Lung (tissue), 12 donors: ENCODE measurements around the gene GNL2. TPM values are rescaled to one million over a fixed set of nuclear protein-coding genes. Genes with fewer than 3 reads are reported as not detected.

Experiments
- ATAC-seq: fragments of 200-7000 bp; cut with Tn5 transposase; one replicate; pipeline ENCODE4 v1.9.1; 2020; ENCODE audit warnings: moderate number of reproducible peaks; ENCODE audit not compliant: insufficient read depth, low FRiP score
- DNase-seq, 3 donors: peaks; one replicate each; pipeline ENCODE4 v3.0.0-alpha.2; 2013 to 2017
- H3K27ac ChIP-seq, 2 donors: one replicate each; pipeline ENCODE4 v1.5.1; 2013; ENCODE audit warnings: mild to moderate bottlenecking in 2 of 2, moderate library complexity in 2 of 2, control low read depth in 1 of 2, inconsistent platforms in 1 of 2, low read depth in 1 of 2, low read length in 1 of 2
- H3K27me3 ChIP-seq, 3 donors: one replicate each; pipeline ENCODE4 v1.5.1; 2013; ENCODE audit warnings: low read length in 2 of 3; ENCODE audit not compliant: control insufficient read depth in 3 of 3, insufficient read depth in 3 of 3
- H3K36me3 ChIP-seq, 4 donors: one replicate each; pipeline ENCODE4 v1.5.1; 2013; ENCODE audit warnings: low read length in 4 of 4, mild to moderate bottlenecking in 1 of 4, moderate library complexity in 1 of 4; ENCODE audit not compliant: control insufficient read depth in 4 of 4, insufficient read depth in 4 of 4
- H3K4me1 ChIP-seq, 5 donors: one replicate each; pipeline ENCODE4 v1.5.1; 2013; ENCODE audit warnings: low read length in 5 of 5, mild to moderate bottlenecking in 2 of 5, moderate library complexity in 1 of 5; ENCODE audit not compliant: control insufficient read depth in 5 of 5, insufficient read depth in 5 of 5
- H3K4me3 ChIP-seq: one replicate; pipeline ENCODE4 v1.5.1; 2013; ENCODE audit warnings: mild to moderate bottlenecking, control low read depth, moderate library complexity
- H3K9ac ChIP-seq, 2 donors: one replicate each; pipeline ENCODE4 v1.5.1; 2013; ENCODE audit warnings: low read length in 2 of 2, control low read depth in 1 of 2; ENCODE audit not compliant: insufficient read depth in 1 of 2
- H3K9me3 ChIP-seq, 4 donors: one replicate each; pipeline ENCODE4 v1.5.1; 2013; ENCODE audit warnings: low read length in 3 of 4, mild to moderate bottlenecking in 1 of 4, moderate library complexity in 1 of 4; ENCODE audit not compliant: control insufficient read depth in 4 of 4, insufficient read depth in 3 of 4
- WGBS, 2 donors: extraction: QIAGEN DNeasy Blood & Tissue Kit; methylation state at CpG; one replicate each; pipeline ENCODE4 v1.1.7; 2013; 5-methylcytosine and 5-hydroxymethylcytosine counted together
- polyA plus RNA-seq, 2 donors: library from polyadenylated mRNA; stranded (reverse); fragments of 200-250 nt; gene quantifications; one replicate each; pipeline ENCODE4 v1.2.1, GENCODE V29; 2013
- total RNA-seq, 2 donors: library from RNA; depleted of rRNA in 1 of 2; stranded (reverse); fragments of >200 nt in 1 of 2; gene quantifications; one replicate each; pipeline ENCODE4 v1.2.1, GENCODE V29; 2014 to 2021
- TF ChIP-seq, protein P1 (sequence below): IDR thresholded peaks from 2 replicates; pipeline ENCODE4 v1.5.1; 2012; ENCODE audit warnings: mild to moderate bottlenecking; ENCODE audit errors: control extremely low read depth, extremely low read depth
- donor health status: control.
- donor health status: control.
- donor health status: Bipolar disorder and iron deficiency.
- donor health status: healthy.
- donor health status: DM: yes; HTN: yes; CAD: no.

The GNL2 gene
- total and polyA plus RNA-seq, 4 donors = 39.3 to 148 (median 44.3) TPM

DNA sequence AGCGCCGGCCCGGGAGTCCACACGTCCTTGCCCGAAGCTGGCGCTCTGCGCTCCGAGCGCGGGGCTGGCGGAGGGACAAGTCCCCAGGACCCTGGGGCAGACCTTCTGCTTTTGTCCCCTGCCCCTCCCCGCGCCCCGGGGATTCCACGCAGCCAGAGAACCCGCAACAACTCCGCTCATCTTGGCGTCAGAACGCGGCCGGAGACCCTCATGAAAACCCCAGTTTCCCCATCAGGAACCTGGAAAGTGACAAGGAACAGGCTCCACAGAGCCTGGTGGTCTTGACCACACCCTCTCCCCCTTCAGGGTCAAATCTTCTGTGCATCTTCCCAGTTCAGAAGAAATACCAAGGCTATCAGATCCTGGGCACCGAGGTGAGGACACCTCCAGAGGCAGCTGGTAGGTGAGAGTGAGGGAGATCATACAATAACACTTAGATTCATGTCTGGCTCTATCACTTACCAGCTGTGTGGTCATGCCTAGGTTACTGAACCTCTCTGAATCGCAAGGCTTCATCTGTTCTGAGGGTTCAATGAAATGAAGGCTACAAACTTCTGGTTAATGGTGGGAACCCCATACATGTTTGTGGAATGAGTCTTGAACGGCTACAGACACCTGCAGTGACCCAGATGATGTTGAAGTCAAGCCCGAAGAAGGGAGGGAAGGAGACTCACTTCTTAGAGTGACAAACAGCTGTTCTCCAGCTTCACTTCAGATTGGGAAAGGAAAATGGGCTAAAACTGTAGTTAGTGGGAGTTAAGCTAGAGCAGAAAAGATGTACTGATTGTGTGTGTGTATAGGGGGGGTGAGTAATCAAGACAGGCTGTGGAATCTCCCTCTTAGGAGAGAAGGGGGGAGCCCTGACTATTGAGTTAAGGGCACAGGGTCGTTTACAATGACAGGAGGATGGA, 39.5 kb upstream of the GNL2 start:
- 10 to 13% methylated on average over 25 to 26 of the region's 26 CpGs for WGBS, 2 donors
- H3K27ac ChIP-seq = no peak overlapping the region
- DNase-seq (peak in 1 of 3 donors; percentile 22), ATAC-seq (no peak)
- H3K9me3 ChIP-seq = no peaks in the 10 kb centered on the region
- H3K9ac ChIP-seq = no peak overlapping the region
- TF ChIP-seq, protein P1, sequence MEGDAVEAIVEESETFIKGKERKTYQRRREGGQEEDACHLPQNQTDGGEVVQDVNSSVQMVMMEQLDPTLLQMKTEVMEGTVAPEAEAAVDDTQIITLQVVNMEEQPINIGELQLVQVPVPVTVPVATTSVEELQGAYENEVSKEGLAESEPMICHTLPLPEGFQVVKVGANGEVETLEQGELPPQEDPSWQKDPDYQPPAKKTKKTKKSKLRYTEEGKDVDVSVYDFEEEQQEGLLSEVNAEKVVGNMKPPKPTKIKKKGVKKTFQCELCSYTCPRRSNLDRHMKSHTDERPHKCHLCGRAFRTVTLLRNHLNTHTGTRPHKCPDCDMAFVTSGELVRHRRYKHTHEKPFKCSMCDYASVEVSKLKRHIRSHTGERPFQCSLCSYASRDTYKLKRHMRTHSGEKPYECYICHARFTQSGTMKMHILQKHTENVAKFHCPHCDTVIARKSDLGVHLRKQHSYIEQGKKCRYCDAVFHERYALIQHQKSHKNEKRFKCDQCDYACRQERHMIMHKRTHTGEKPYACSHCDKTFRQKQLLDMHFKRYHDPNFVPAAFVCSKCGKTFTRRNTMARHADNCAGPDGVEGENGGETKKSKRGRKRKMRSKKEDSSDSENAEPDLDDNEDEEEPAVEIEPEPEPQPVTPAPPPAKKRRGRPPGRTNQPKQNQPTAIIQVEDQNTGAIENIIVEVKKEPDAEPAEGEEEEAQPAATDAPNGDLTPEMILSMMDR = no peak
- H3K4me1 ChIP-seq = peaks cover 0 to 29% (median 4%) of the 10 kb centered on the region in 5 donors
- H3K36me3 ChIP-seq = no peaks in the 10 kb centered on the region
- H3K4me3 ChIP-seq = no peak overlapping the region
- H3K27me3 ChIP-seq = peaks cover 5 to 70% (median 50%) of the 10 kb centered on the region in 3 donors

DNA sequence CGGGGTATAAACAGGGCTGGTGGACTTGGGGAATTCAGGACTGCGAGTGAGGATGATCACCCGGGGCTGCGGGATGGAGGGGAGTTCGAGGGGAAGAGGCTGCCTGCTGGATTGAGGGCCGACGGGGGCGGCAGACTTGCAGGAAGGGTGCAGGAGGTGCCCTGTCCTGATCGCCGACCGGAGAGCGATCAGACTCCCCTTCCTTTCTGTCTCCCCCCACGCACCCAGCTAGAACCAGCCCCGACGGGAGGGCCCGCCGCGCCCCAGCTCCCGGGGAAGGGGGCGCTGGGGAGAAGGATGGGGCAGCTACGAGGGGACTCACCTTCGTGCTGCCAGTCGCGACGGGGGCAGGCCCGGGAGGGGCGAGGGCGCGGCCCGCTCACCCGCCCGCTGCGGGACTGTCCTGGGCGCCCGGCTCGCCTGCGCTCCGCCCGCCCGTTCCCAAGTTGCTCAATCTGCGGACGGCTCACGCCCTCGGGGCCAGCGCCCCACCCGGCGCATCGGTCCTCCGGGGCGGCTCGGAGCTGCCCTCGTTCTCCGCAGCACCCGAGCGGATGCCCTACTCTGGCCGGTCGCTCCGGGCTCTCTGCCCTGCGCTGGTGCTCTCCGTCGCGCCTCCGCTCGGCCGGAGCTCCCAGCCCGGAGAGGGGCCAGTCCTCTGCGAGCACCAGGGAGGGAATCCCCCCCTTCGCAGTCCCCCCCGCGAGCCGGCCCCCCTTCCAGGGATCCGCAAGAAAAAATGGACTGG, 38.7 kb upstream of the GNL2 start, which contains the start of gene RSPO1:
RSPO1 (minus strand) TSS at position 649 of the 748 bp plus-strand sequence. CDS start 5,231 bp downstream, outside the sequence.
- Histone ChIP-seq H3K27ac (no peak within 1 kb of the TSS), H3K4me1 (peaks cover 0 to 29% (median 4%) of the 10 kb centered on the region in 5 donors), H3K36me3 (no peaks in the 10 kb centered on the region), H3K9me3 (no peaks in the 10 kb centered on the region), H3K4me3 (peak within 1 kb of the TSS; percentile 1), H3K9ac (no peak within 1 kb of the TSS), H3K27me3 (peaks cover 5 to 73% (median 52%) of the 10 kb centered on the region in 3 donors)
- ATAC-seq (no peak), DNase-seq (peak; percentile 68 to 73 (median 73))
- 1 to 2% methylated on average over 44 to 72 of the region's 72 CpGs for WGBS, 2 donors
- TF ChIP-seq, protein P1 = no peak

DNA sequence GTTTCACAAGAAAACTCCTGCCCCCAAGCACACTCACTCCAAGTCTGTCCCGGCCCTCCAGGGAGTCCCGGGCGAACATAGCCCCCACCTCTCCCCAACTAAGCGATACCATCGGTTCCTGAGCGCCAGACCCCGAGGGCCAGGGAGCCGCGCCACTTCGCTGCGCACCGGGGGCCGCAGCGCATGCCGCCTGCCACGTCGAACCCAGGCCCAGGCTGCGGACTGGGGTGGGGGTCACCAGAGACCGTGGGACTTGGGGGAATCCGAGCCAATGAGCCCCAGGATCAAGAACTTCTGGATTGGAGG, 38.2 kb upstream of the GNL2 start:
- no peak for ATAC-seq
- Histone ChIP-seq H3K4me1 (peaks cover 0 to 29% (median 4%) of the 10 kb centered on the region in 5 donors), H3K9me3 (no peaks in the 10 kb centered on the region), H3K27ac (no peak overlapping the region), H3K27me3 (peaks cover 5 to 73% (median 52%) of the 10 kb centered on the region in 3 donors), H3K36me3 (no peaks in the 10 kb centered on the region), H3K4me3 (no peak overlapping the region), H3K9ac (no peak overlapping the region)
- 2 to 3% methylated on average over 20 of the region's 20 CpGs for WGBS, 2 donors
- no peak for DNase-seq
- TF ChIP-seq, protein P1 = no peak
